ENCODE measurements around the gene MVD. TPM values are rescaled to one million over a fixed set of nuclear protein-coding genes. Genes with fewer than 3 reads are reported as not detected.

The MVD gene
- total and polyA plus RNA-seq, 10 of the 15 experiments (the other 5 are each of a cell fraction or from before 2014, with no cell fraction given) = 5.0 to 147 (median 65.0) TPM

- no peak for ATAC-seq
- TF ChIP-seq TCF7 (IDR thresholded peaks at IDR 0.05; ENCODE audit: borderline replicate concordance) = no peak
- no peak for TF ChIP-seq ATF2 (IDR thresholded peaks at IDR 0.05; ENCODE audit: low read length)
- no peak for TF ChIP-seq SMARCA5 (IDR thresholded peaks at IDR 0.05)
- TF ChIP-seq, protein P1, sequence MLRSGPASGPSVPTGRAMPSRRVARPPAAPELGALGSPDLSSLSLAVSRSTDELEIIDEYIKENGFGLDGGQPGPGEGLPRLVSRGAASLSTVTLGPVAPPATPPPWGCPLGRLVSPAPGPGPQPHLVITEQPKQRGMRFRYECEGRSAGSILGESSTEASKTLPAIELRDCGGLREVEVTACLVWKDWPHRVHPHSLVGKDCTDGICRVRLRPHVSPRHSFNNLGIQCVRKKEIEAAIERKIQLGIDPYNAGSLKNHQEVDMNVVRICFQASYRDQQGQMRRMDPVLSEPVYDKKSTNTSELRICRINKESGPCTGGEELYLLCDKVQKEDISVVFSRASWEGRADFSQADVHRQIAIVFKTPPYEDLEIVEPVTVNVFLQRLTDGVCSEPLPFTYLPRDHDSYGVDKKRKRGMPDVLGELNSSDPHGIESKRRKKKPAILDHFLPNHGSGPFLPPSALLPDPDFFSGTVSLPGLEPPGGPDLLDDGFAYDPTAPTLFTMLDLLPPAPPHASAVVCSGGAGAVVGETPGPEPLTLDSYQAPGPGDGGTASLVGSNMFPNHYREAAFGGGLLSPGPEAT (IDR thresholded peaks at IDR 0.05; ENCODE audit: low read depth) = no peak
- TF ChIP-seq E4F1 (IDR thresholded peaks at IDR 0.05; ENCODE audit: borderline replicate concordance, partially characterized antibody) = no peak
- TF ChIP-seq ZNF24 (IDR thresholded peaks at IDR 0.05) = no peak
- no peak for TF ChIP-seq SRF (IDR thresholded peaks at IDR 0.05; ENCODE audit: low read depth in 2 of 2, low read length in 2 of 2)
- TF ChIP-seq NR2C2 (IDR thresholded peaks at IDR 0.05; ENCODE audit: borderline replicate concordance, control insufficient read depth, insufficient read length, low read depth) = no peak
- TF ChIP-seq MYC (IDR thresholded peaks at IDR 0.05; ENCODE audit: insufficient read depth, insufficient read length, insufficient replicate concordance, low read length, severe bottlenecking) = no peak
- no peak for TF ChIP-seq MTA3 (IDR thresholded peaks at IDR 0.05; ENCODE audit: borderline replicate concordance, low read length)
- no peak for TF ChIP-seq SMAD1 (IDR thresholded peaks at IDR 0.05; ENCODE audit: low read depth, partially characterized antibody)
- no peak for TF ChIP-seq RFX5 (IDR thresholded peaks at IDR 0.05; ENCODE audit: low read depth, low read length)
- TF ChIP-seq CHD4 (IDR thresholded peaks at IDR 0.05) = no peak
- TF ChIP-seq MXI1 (IDR thresholded peaks at IDR 0.05; ENCODE audit: low read depth, low read length) = no peak
- TF ChIP-seq STAT1 (conservative IDR thresholded peaks at IDR 0.05) = no peak
- no peak for TF ChIP-seq POU2F2 (IDR thresholded peaks at IDR 0.05; ENCODE audit: borderline replicate concordance, low read depth, low read length)
- no peaks in the 10 kb centered on the region for H3K27me3 ChIP-seq (replicated peaks in 1 of 2; ENCODE audit: control insufficient read depth in 2 of 2, insufficient read depth in 2 of 2, low read length in 1 of 2)
- DNase-seq (ENCODE audit: low read depth, low spot score) = no peak
- peaks cover 37% of the 10 kb centered on the region for H3K4me1 ChIP-seq (ENCODE audit: control insufficient read depth, insufficient read depth, low read length)
- no peaks in the 10 kb centered on the region for H3K36me3 ChIP-seq (ENCODE audit: control insufficient read depth in 2 of 2, insufficient read depth in 2 of 2, low read length in 1 of 2)
- ChIA-PET RAD21 (ENCODE audit: unreplicated experiment) (interaction anchor here (1.0 to 2.5 kb wide), 6 partner anchors 16 to 45 kb away, joined by 4 to 10 read pairs (median 7); no protein-coding TSS in a partner anchor), CTCF (interaction anchor here (1.0 to 3.4 kb wide), 10 partner anchors 10 to 120 kb away, joined by 3 to 26 read pairs (median 6); no protein-coding TSS in a partner anchor), SMC1A (ENCODE audit: uncharacterized antibody, unreplicated experiment) (interaction anchor here (0.8 to 3.1 kb wide), 7 partner anchors 9 to 53 kb away, joined by 3 to 13 read pairs (median 4); partner anchors contain the start of gene MVD), POLR2A (interaction anchor here (0.7 to 2.5 kb wide), 7 partner anchors 9 to 110 kb away, joined by 3 to 12 read pairs (median 6); partner anchors contain the start of genes CYBA, MVD and ZC3H18)
- no peaks in the 10 kb centered on the region; the same call in 1 of the 2 replicates for H3K79me2 ChIP-seq (ENCODE audit: control insufficient read depth, insufficient read depth, low read length)
- H4K20me1 ChIP-seq (ENCODE audit: control insufficient read depth, insufficient read depth) = no peaks in the 10 kb centered on the region
- peak overlapping the region; percentile 77; the same call in 1 of the 2 replicates for H3K9ac ChIP-seq (ENCODE audit: control insufficient read depth, insufficient read depth, low read length)
- peak overlapping the region; percentile 44; the same call in 1 of the 2 replicates for H2AFZ ChIP-seq (ENCODE audit: control insufficient read depth, low read depth, low read length)
- peak overlapping the region; percentile 88 for H3K4me2 ChIP-seq (ENCODE audit: control insufficient read depth, insufficient read depth)
- BruUV-seq (replicated peaks) = no TSS peak
- intact Hi-C loops (cut with micrococcal nuclease; ENCODE audit: unreplicated experiment) (loop anchor here (1.0 to 2.0 kb wide), 3 partner anchors 17 to 30 kb away; partner anchors contain the start of genes CYBA and MVD), in situ Hi-C loops (cut with MboI) (no loop called here)
- 76% methylated on average over 5 of the region's 5 CpGs for WGBS (ENCODE audit: insufficient coverage, insufficient replicate concordance, low lambda C conversion rate, missing lambda C conversion rate)
- FAIRE-seq = no peak
- peak overlapping the region; percentile 65 for H3K4me3 ChIP-seq
- H3K9me3 ChIP-seq (replicated peaks; ENCODE audit: control insufficient read depth, insufficient read depth, low read length) = no peaks in the 10 kb centered on the region
- H3K27ac ChIP-seq (ENCODE audit: control insufficient read depth, insufficient read depth) = peak overlapping the region; percentile 92
Observed at GRCh38 chr16:88680554-88681083, 17.7 kb upstream of the MVD start.

Measured in GM12878 (cell line).